ENCODE measurements around the gene FAM222B. TPM values are rescaled to one million over a fixed set of nuclear protein-coding genes. Genes with fewer than 3 reads are reported as not detected.

Gene FAM222B
- total and polyA plus RNA-seq, 2 of the 4 experiments (the other 2 are of a cell fraction) = 2.5 to 10.8 TPM

DNA sequence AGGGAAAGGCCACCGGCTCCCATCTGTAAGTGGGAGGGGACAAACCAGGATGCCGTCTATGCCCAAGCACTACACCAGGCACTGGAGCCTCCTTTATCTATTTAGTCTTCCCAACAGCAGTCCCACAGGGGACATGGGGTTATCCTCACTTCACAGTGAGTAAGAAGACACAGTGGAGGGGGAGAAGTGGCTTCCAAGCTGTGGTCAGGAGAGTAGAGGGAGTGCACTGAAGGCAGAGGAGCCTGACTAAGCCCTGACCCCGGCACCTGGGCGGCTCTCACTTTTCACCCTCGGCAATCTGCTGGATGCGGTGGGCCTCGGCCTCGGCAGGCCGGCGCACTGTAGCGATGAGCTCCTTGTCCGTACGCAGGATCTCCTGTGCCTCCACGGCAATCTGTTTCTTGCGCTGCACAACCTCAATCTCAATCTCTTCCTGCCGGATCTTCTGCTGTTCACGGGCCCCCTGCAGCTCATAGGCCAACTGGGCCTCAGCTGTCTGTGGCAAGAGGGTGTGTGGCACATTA is 39.0 kb upstream of the FAM222B start:
- no peak overlapping the region for H4K91ac ChIP-seq (ENCODE audit: insufficient read depth, low read depth, low read length)
- H3K27ac ChIP-seq (ENCODE audit: insufficient read depth, low read length) = no peak overlapping the region
- H2AK5ac ChIP-seq (ENCODE audit: low read depth, low read length) = no peak overlapping the region
- intact Hi-C loops (cut with micrococcal nuclease) (no loop called here), in situ Hi-C loops (cut with MboI; ENCODE audit: low sequenced_read_pairs) (no loop called here), dilution Hi-C loops (cut with HindIII; ENCODE audit: low sequenced_read_pairs, unreplicated experiment) (no loop called here)
- no peak overlapping the region for H3K9ac ChIP-seq (ENCODE audit: low read depth, low read length)
- no peak overlapping the region for H3K14ac ChIP-seq (replicated peaks; ENCODE audit: low read depth, low read length)
- H3K56ac ChIP-seq (ENCODE audit: extremely low read depth, insufficient read depth, low read length) = no peak overlapping the region
- WGBS, 2 experiments (ENCODE audit: extremely low coverage in 2 of 2, insufficient read length in 1 of 2) = 96% methylated on average over 12 of the region's 17 CpGs; no CpG with 5 or more reads in 1 of the 2 experiments
- ChIA-PET CTCF (no interaction called here), POLR2A (ENCODE audit: unreplicated experiment) (no interaction called here)
- no peaks in the 10 kb centered on the region for H3K27me3 ChIP-seq (ENCODE audit: control insufficient read depth, insufficient read depth, low read length)
- no peak overlapping the region for H2BK120ac ChIP-seq (ENCODE audit: low read depth, low read length)
- no peak overlapping the region for H4K5ac ChIP-seq (ENCODE audit: low read depth, low read length)
- no TSS peak for BruUV-seq (replicated peaks)
- no peak overlapping the region for H3K4me2 ChIP-seq (ENCODE audit: low read depth, low read length)
- TF ChIP-seq, protein P1, sequence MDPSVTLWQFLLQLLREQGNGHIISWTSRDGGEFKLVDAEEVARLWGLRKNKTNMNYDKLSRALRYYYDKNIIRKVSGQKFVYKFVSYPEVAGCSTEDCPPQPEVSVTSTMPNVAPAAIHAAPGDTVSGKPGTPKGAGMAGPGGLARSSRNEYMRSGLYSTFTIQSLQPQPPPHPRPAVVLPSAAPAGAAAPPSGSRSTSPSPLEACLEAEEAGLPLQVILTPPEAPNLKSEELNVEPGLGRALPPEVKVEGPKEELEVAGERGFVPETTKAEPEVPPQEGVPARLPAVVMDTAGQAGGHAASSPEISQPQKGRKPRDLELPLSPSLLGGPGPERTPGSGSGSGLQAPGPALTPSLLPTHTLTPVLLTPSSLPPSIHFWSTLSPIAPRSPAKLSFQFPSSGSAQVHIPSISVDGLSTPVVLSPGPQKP (IDR thresholded peaks at IDR 0.05; ENCODE audit: borderline replicate concordance, low read depth, low read length) = no peak
- TF ChIP-seq POLR2A (IDR thresholded peaks at IDR 0.05; ENCODE audit: low read depth, low read length) (no peak), CHD1 (IDR thresholded peaks at IDR 0.05; ENCODE audit: low read depth, low read length) (no peak), RAD21 (IDR thresholded peaks at IDR 0.05; ENCODE audit: low read length) (no peak), MAFK (IDR thresholded peaks at IDR 0.05; ENCODE audit: low read depth, low read length) (no peak), MAZ (IDR thresholded peaks at IDR 0.05; ENCODE audit: borderline replicate concordance, low read depth, low read length) (no peak), RFX5 (IDR thresholded peaks at IDR 0.05; ENCODE audit: low read depth, low read length) (no peak), NFE2L2 (IDR thresholded peaks at IDR 0.05; ENCODE audit: low read depth, low read length) (no peak), MXI1 (IDR thresholded peaks at IDR 0.05; ENCODE audit: borderline replicate concordance, low read depth, low read length) (no peak), CEBPB (IDR thresholded peaks at IDR 0.05; ENCODE audit: low read depth, low read length) (no peak), FOS (IDR thresholded peaks at IDR 0.05; ENCODE audit: low read depth, low read length) (no peak)
- TF ChIP-seq, protein P2, sequence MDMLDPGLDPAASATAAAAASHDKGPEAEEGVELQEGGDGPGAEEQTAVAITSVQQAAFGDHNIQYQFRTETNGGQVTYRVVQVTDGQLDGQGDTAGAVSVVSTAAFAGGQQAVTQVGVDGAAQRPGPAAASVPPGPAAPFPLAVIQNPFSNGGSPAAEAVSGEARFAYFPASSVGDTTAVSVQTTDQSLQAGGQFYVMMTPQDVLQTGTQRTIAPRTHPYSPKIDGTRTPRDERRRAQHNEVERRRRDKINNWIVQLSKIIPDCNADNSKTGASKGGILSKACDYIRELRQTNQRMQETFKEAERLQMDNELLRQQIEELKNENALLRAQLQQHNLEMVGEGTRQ (IDR thresholded peaks at IDR 0.05; ENCODE audit: low read depth, low read length) = no peak
- H4K20me1 ChIP-seq (ENCODE audit: insufficient read depth, low read length) = 0 out of 2 replicates have a peak, but pooled peaks cover 4% of the 10 kb centered on the region
- DNase-seq (no peak), ATAC-seq (ENCODE audit: low read depth) (no peak)
- H3K9me1 ChIP-seq (ENCODE audit: insufficient read depth, low read length) = no peaks in the 10 kb centered on the region
- no peak overlapping the region for H3K23ac ChIP-seq (ENCODE audit: low read depth, low read length)
- H2BK15ac ChIP-seq (ENCODE audit: low read depth, low read length) = no peak overlapping the region
- H3K36me3 ChIP-seq (ENCODE audit: control insufficient read depth, insufficient read depth, low read length) = peaks cover 62% of the 10 kb centered on the region
- no peak overlapping the region for H2AFZ ChIP-seq (replicated peaks; ENCODE audit: low read length, poor library complexity)
- no peaks in the 10 kb centered on the region for H3K79me1 ChIP-seq (ENCODE audit: low read depth in 1 of 2, low read length in 2 of 2)
- H4K8ac ChIP-seq (ENCODE audit: low read depth in 2 of 2, low read length in 2 of 2) = no peak overlapping the region
- no peaks in the 10 kb centered on the region for H3K9me3 ChIP-seq (ENCODE audit: control insufficient read depth, insufficient read depth, low read length)
- H2BK5ac ChIP-seq (ENCODE audit: low read depth, low read length, poor library complexity, severe bottlenecking) = no peak overlapping the region
- H2AK9ac ChIP-seq (replicated peaks; ENCODE audit: low read depth, low read length, poor library complexity) = no peak overlapping the region
- no peak overlapping the region for H3K4ac ChIP-seq (ENCODE audit: low read depth, low read length)
- H3K18ac ChIP-seq (ENCODE audit: low read depth, low read length) = no peak overlapping the region
- H3K4me3 ChIP-seq (ENCODE audit: insufficient read depth, low read depth, low read length) = no peak overlapping the region
- H3K4me1 ChIP-seq (ENCODE audit: control insufficient read depth, insufficient read depth, low read length) = no peaks in the 10 kb centered on the region
- H2BK20ac ChIP-seq (ENCODE audit: low read depth, low read length) = no peak overlapping the region

Measured in IMR-90 (cell line).